Aorta (tissue), 4 donors: ENCODE measurements around the gene FOXR1. TPM values are rescaled to one million over a fixed set of nuclear protein-coding genes. Genes with fewer than 3 reads are reported as not detected.

Experiments used
- microRNA-seq, 2 donors: library from miRNA; unstranded; fragments of <30 nt; microRNA quantifications; one replicate each; pipeline ENCODE4 v1.2.0, GENCODE V29; 2020
- polyA plus RNA-seq, 2 donors: library from polyadenylated mRNA; stranded (reverse); fragments of 200-250 nt; gene quantifications; one replicate each; pipeline ENCODE4 v1.2.3, GENCODE V29; 2013
- total RNA-seq, 2 donors: library from RNA; stranded (reverse); fragmentation: NEBNext Ultra II Directional; extraction: Animal tissue kit (Norgen Biotek cat#: 25700); gene quantifications; one replicate each; pipeline ENCODE4 v1.2.1, GENCODE V29; 2021
- donor health status: healthy with polysubstance abuse.
- donor health status: Bipolar disorder and iron deficiency.
- donor health status: DM: no; HTN: no; CAD: no.
- donor health status: DM: yes; HTN: yes; CAD: no.

FOXR1 gene
- total and polyA plus RNA-seq, 4 donors = not detected

Small RNA genes within 50 kb of the gene (microRNA-seq; reads per million reads assigned to microRNA genes)
- 0 to 0.99 reads per million in 2 donors for gene MIR3656

Other genes with a start within 250 kb of the FOXR1 start
- 100 to 1,000 TPM; 105 to 128 TPM for gene DDX6, start 180.6 kb upstream of the FOXR1 start, total RNA-seq
- gene DDX6, start 180.6 kb upstream of the FOXR1 start, polyA plus RNA-seq = 10 to 100 TPM; 20.3 to 27.8 TPM
- under 1 TPM; 0.06 to 0.27 TPM for gene CXCR5, start 87.9 kb upstream of the FOXR1 start, total RNA-seq
- gene CXCR5, start 87.9 kb upstream of the FOXR1 start, polyA plus RNA-seq = under 1 TPM; 0.13 to 0.69 TPM
- 10 to 100 TPM; 73.5 to 92.9 TPM for gene BCL9L, start 45.8 kb upstream of the FOXR1 start, total RNA-seq
- gene BCL9L, start 45.8 kb upstream of the FOXR1 start, polyA plus RNA-seq = 10 to 100 TPM; 12.5 to 21.1 TPM
- gene UPK2, start 15.5 kb upstream of the FOXR1 start, total RNA-seq = not detected
- not detected for gene UPK2, start 15.5 kb upstream of the FOXR1 start, polyA plus RNA-seq
- 10 to 100 TPM; 56.4 to 61.8 TPM for gene CENATAC, start 26.4 kb downstream of the FOXR1 start, total RNA-seq
- gene CENATAC, start 26.4 kb downstream of the FOXR1 start, polyA plus RNA-seq = 100 to 1,000 TPM in 1 of 2 donors, 10 to 100 TPM in 1; 10.3 to 138 TPM
- 100 to 1,000 TPM; 804 to 820 TPM for gene RPS25, start 46.6 kb downstream of the FOXR1 start, total RNA-seq
- 1,000 to 10,000 TPM; 2,334 to 4,827 TPM for gene RPS25, start 46.6 kb downstream of the FOXR1 start, polyA plus RNA-seq
- gene TRAPPC4, start 47.0 kb downstream of the FOXR1 start, total RNA-seq = 10 to 100 TPM; 49.6 to 54.3 TPM
- 10 to 100 TPM; 33.8 to 53.6 TPM for gene TRAPPC4, start 47.0 kb downstream of the FOXR1 start, polyA plus RNA-seq
- 10 to 100 TPM in 1 of 2 donors, 1 to 10 TPM in 1; 7.8 to 12.9 TPM for gene SLC37A4, start 59.1 kb downstream of the FOXR1 start, total RNA-seq
- gene SLC37A4, start 59.1 kb downstream of the FOXR1 start, polyA plus RNA-seq = 1 to 10 TPM; 8.5 to 8.9 TPM
- 100 to 1,000 TPM; 101 to 145 TPM for gene HYOU1, start 85.4 kb downstream of the FOXR1 start, total RNA-seq
- 10 to 100 TPM; 35.7 to 35.9 TPM for gene HYOU1, start 85.4 kb downstream of the FOXR1 start, polyA plus RNA-seq
- gene VPS11, start 96.1 kb downstream of the FOXR1 start, total RNA-seq = 10 to 100 TPM; 24.9 to 28.0 TPM
- 10 to 100 TPM; 21.8 to 60.5 TPM for gene VPS11, start 96.1 kb downstream of the FOXR1 start, polyA plus RNA-seq
- 1 to 10 TPM; 6.9 to 8.1 TPM for gene HMBS, start 113.1 kb downstream of the FOXR1 start, total RNA-seq
- 1 to 10 TPM; 4.4 to 9.2 TPM for gene HMBS, start 113.1 kb downstream of the FOXR1 start, polyA plus RNA-seq
- gene DPAGT1, start 130.1 kb downstream of the FOXR1 start, total RNA-seq = 10 to 100 TPM; 23.6 to 41.8 TPM
- gene DPAGT1, start 130.1 kb downstream of the FOXR1 start, polyA plus RNA-seq = 10 to 100 TPM in 1 of 2 donors, 1 to 10 TPM in 1; 7.3 to 20.2 TPM
- 10 to 100 TPM in 1 of 2 donors, 1 to 10 TPM in 1; 9.5 to 10.1 TPM for gene C2CD2L, start 135.6 kb downstream of the FOXR1 start, total RNA-seq
- 10 to 100 TPM in 1 of 2 donors, 1 to 10 TPM in 1; 6.6 to 10.3 TPM for gene C2CD2L, start 135.6 kb downstream of the FOXR1 start, polyA plus RNA-seq
- gene HINFP, start 149.8 kb downstream of the FOXR1 start, total RNA-seq = 10 to 100 TPM; 14.3 to 32.4 TPM
- gene HINFP, start 149.8 kb downstream of the FOXR1 start, polyA plus RNA-seq = 10 to 100 TPM; 12.1 to 23.1 TPM
- gene ABCG4, start 177.3 kb downstream of the FOXR1 start, total RNA-seq = under 1 TPM; 0.45 to 0.75 TPM
- gene ABCG4, start 177.3 kb downstream of the FOXR1 start, polyA plus RNA-seq = under 1 TPM in 1 of 2 donors, not detected in 1; 0.75 TPM
- gene NLRX1, start 197.0 kb downstream of the FOXR1 start, total RNA-seq = 10 to 100 TPM; 12.1 to 17.3 TPM
- gene NLRX1, start 197.0 kb downstream of the FOXR1 start, polyA plus RNA-seq = 1 to 10 TPM; 5.9 to 9.8 TPM
- under 1 TPM in 1 of 2 donors, not detected in 1; 0.26 TPM for gene NHERF4, start 213.7 kb downstream of the FOXR1 start, total RNA-seq
- gene NHERF4, start 213.7 kb downstream of the FOXR1 start, polyA plus RNA-seq = 10 to 100 TPM in 1 of 2 donors, under 1 TPM in 1; 0.10 to 13.6 TPM
- gene CBL, start 234.6 kb downstream of the FOXR1 start, total RNA-seq = 10 to 100 TPM; 33.0 to 37.4 TPM
- gene CBL, start 234.6 kb downstream of the FOXR1 start, polyA plus RNA-seq = 1 to 10 TPM; 3.8 to 5.5 TPM